HEK293 (cell line): ENCODE measurements around the gene DMAC2.

ENCODE experiments used
- CTCF ChIA-PET: fragments of 350-600 bp; formaldehyde crosslinking; extraction: SDS; loops from one replicate; lab custom pipeline; 2021; ENCODE audit warnings: antibody characterized with exemption; lab: Yijun Ruan, JAX
- POLR2A ChIA-PET: fragments of 300-600 bp; formaldehyde crosslinking; extraction: SDS; loops from one replicate; lab custom pipeline; 2020; ENCODE audit warnings: antibody characterized with exemption, inconsistent platforms; lab: Yijun Ruan, JAX
- H3K27ac ChIP-seq: fragments of 200-500 bp; sonication (Bioruptor generic); 2 replicates; pipeline ENCODE4 v1.5.1; 2014; ENCODE audit warnings: low read depth, low read length, control low read depth, inconsistent platforms; ENCODE audit errors: extremely low read depth
- H3K36me3 ChIP-seq, 2 experiments: fragments of 200-500 bp in 1 of 2; sonication (Bioruptor generic) in 1 of 2; 1 replicate in 1 of 2; 2 replicates in 1 of 2; pipeline ENCODE4 v1.5.1; 2014 to 2017; ENCODE audit warnings: inconsistent platforms in 2 of 2, low read length in 2 of 2; ENCODE audit not compliant: control insufficient read depth in 2 of 2, insufficient read depth in 1 of 2
- H3K4me1 ChIP-seq: fragments of 200-500 bp; sonication (Bioruptor generic); 2 replicates; pipeline ENCODE4 v1.5.1; 2014; ENCODE audit warnings: mild to moderate bottlenecking, low read length, inconsistent platforms; ENCODE audit not compliant: control insufficient read depth, insufficient read depth
- H3K4me3 ChIP-seq: 2 replicates; pipeline ENCODE4 v1.5.1; 2011; ENCODE audit warnings: low read depth, mild to moderate bottlenecking, control low read depth, low read length, moderate library complexity
- H3K9me3 ChIP-seq: fragments of 200-500 bp; sonication (Bioruptor generic); 2 replicates; pipeline ENCODE4 v1.5.1; 2014; ENCODE audit warnings: low read depth, low read length, inconsistent platforms; ENCODE audit not compliant: control insufficient read depth, insufficient read depth
- BCL11A ChIP-seq: fragments of 450-650 bp; formaldehyde crosslinking; IDR thresholded peaks from 2 replicates; pipeline ENCODE4 v1.5.1; 2016; ENCODE audit warnings: low read depth, missing biosample characterization, missing genetic modification characterization
- EGR2 ChIP-seq: fragments of 450-650 bp; formaldehyde crosslinking; IDR thresholded peaks from 2 replicates; pipeline ENCODE4 v1.5.1; 2016; ENCODE audit warnings: low read depth, missing biosample characterization, missing genetic modification characterization
- GLIS1 ChIP-seq: fragments of 450-650 bp; formaldehyde crosslinking; IDR thresholded peaks from 2 replicates; pipeline ENCODE4 v1.5.1; 2016; ENCODE audit warnings: missing biosample characterization, missing genetic modification characterization
- KLF9 ChIP-seq: fragments of 450-650 bp; formaldehyde crosslinking; IDR thresholded peaks from 2 replicates; pipeline ENCODE4 v1.5.1; 2016; ENCODE audit warnings: missing biosample characterization, missing genetic modification characterization, low read depth
- ZBTB48 ChIP-seq: fragments of 450-650 bp; formaldehyde crosslinking; IDR thresholded peaks from 2 replicates; pipeline ENCODE4 v1.5.1; 2016; ENCODE audit warnings: missing biosample characterization, missing genetic modification characterization
- ZBTB8A ChIP-seq: fragments of 450-650 bp; formaldehyde crosslinking; IDR thresholded peaks from 2 replicates; pipeline ENCODE4 v1.5.1; 2016; ENCODE audit warnings: missing biosample characterization, missing genetic modification characterization
- ZFHX2 ChIP-seq: fragments of 450-650 bp; formaldehyde crosslinking; conservative IDR thresholded peaks from 2 replicates; pipeline ENCODE4 v1.5.1; 2016; ENCODE audit warnings: missing biosample characterization, missing genetic modification characterization
- ZFP69B ChIP-seq: fragments of 450-650 bp; formaldehyde crosslinking; IDR thresholded peaks from 2 replicates; pipeline ENCODE4 v1.5.1; 2016; ENCODE audit warnings: missing biosample characterization, missing genetic modification characterization
- ZNF18 ChIP-seq: fragments of 450-650 bp; formaldehyde crosslinking; IDR thresholded peaks from 2 replicates; pipeline ENCODE4 v1.5.1; 2016; ENCODE audit warnings: missing biosample characterization, missing genetic modification characterization
- ZNF223 ChIP-seq: fragments of 450-650 bp; formaldehyde crosslinking; IDR thresholded peaks from 2 replicates; pipeline ENCODE4 v1.5.1; 2016; ENCODE audit warnings: missing biosample characterization, missing genetic modification characterization
- ZNF248 ChIP-seq: fragments of 450-650 bp; formaldehyde crosslinking; IDR thresholded peaks from 2 replicates; pipeline ENCODE4 v1.5.1; 2017; ENCODE audit warnings: missing biosample characterization, missing genetic modification characterization
- ZNF335 ChIP-seq: fragments of 450-650 bp; formaldehyde crosslinking; conservative IDR thresholded peaks from 2 replicates; pipeline ENCODE4 v1.5.1; 2016; ENCODE audit warnings: missing biosample characterization, missing genetic modification characterization
- ZNF350 ChIP-seq: fragments of 450-650 bp; formaldehyde crosslinking; IDR thresholded peaks from 2 replicates; pipeline ENCODE4 v1.5.0; 2017; ENCODE audit warnings: missing biosample characterization, mild to moderate bottlenecking, missing genetic modification characterization
- ZNF354C ChIP-seq: fragments of 450-650 bp; formaldehyde crosslinking; IDR thresholded peaks from 2 replicates; pipeline ENCODE4 v1.5.1; 2016; ENCODE audit warnings: missing biosample characterization, missing genetic modification characterization, low read depth, borderline replicate concordance
- ZNF366 ChIP-seq: fragments of 450-650 bp; formaldehyde crosslinking; conservative IDR thresholded peaks from 2 replicates; pipeline ENCODE4 v1.5.1; 2016; ENCODE audit warnings: missing biosample characterization, missing genetic modification characterization
- ZNF449 ChIP-seq: fragments of 450-650 bp; formaldehyde crosslinking; IDR thresholded peaks from 2 replicates; pipeline ENCODE4 v1.5.1; 2017; ENCODE audit warnings: missing biosample characterization, mild to moderate bottlenecking, missing genetic modification characterization, moderate library complexity
- ZNF529 ChIP-seq: fragments of 450-650 bp; formaldehyde crosslinking; IDR thresholded peaks from 2 replicates; pipeline ENCODE4 v1.5.1; 2017; ENCODE audit warnings: missing genetic modification characterization, missing biosample characterization; ENCODE audit not compliant: insufficient replicate concordance
- ZNF549 ChIP-seq: fragments of 450-650 bp; IDR thresholded peaks from 2 replicates; pipeline ENCODE4 v1.5.1; 2018; ENCODE audit warnings: missing biosample characterization, missing genetic modification characterization, mild to moderate bottlenecking, inconsistent platforms, moderate library complexity
- ZNF621 ChIP-seq: fragments of 450-650 bp; formaldehyde crosslinking; IDR thresholded peaks from 2 replicates; pipeline ENCODE4 v1.5.1; 2017; ENCODE audit warnings: missing biosample characterization, missing genetic modification characterization
- ZNF658 ChIP-seq: fragments of 450-650 bp; formaldehyde crosslinking; IDR thresholded peaks from 2 replicates; pipeline ENCODE4; 2016; ENCODE audit warnings: missing biosample characterization, missing genetic modification characterization
- ZNF692 ChIP-seq: fragments of 450-650 bp; formaldehyde crosslinking; IDR thresholded peaks from 2 replicates; pipeline ENCODE4 v1.5.1; 2016; ENCODE audit warnings: missing biosample characterization, missing genetic modification characterization
- ZNF701 ChIP-seq: fragments of 450-650 bp; formaldehyde crosslinking; IDR thresholded peaks from 2 replicates; pipeline ENCODE4 v1.5.1; 2016; ENCODE audit warnings: missing biosample characterization, missing genetic modification characterization
- ZNF776 ChIP-seq: fragments of 450-650 bp; formaldehyde crosslinking; IDR thresholded peaks from 2 replicates; pipeline ENCODE4 v1.5.0; 2017; ENCODE audit warnings: missing biosample characterization, missing genetic modification characterization, borderline replicate concordance
- ZNF785 ChIP-seq: fragments of 450-650 bp; formaldehyde crosslinking; IDR thresholded peaks from 2 replicates; pipeline ENCODE4 v1.5.1; 2016; ENCODE audit warnings: missing biosample characterization, missing genetic modification characterization
- ZNF791 ChIP-seq: fragments of 450-650 bp; formaldehyde crosslinking; IDR thresholded peaks from 2 replicates; pipeline ENCODE4 v1.5.1; 2016; ENCODE audit warnings: missing biosample characterization, missing genetic modification characterization
- ZNF792 ChIP-seq: fragments of 450-650 bp; formaldehyde crosslinking; IDR thresholded peaks from 2 replicates; pipeline ENCODE4 v1.5.1; 2016; ENCODE audit warnings: missing biosample characterization, missing genetic modification characterization
- TF ChIP-seq, protein P1 (sequence below): fragments of 450-650 bp; IDR thresholded peaks from 2 replicates; pipeline ENCODE4 v1.5.1; 2018; ENCODE audit warnings: missing biosample characterization, missing genetic modification characterization
- TF ChIP-seq, protein P2 (sequence below): fragments of 450-650 bp; formaldehyde crosslinking; IDR thresholded peaks from 2 replicates; pipeline ENCODE4 v1.5.1; 2016; ENCODE audit warnings: missing biosample characterization, missing genetic modification characterization

The DMAC2 gene

GRCh38 chr19:41427647-41428480 lies 11.8 kb downstream of the DMAC2 start:
- Histone ChIP-seq H3K4me3 (no peak overlapping the region), H3K4me1 (peaks cover 13% of the 10 kb centered on the region), H3K36me3 (peaks cover 17 to 46% of the 10 kb centered on the region in 2 experiments; a peak in 2 of 3 replicates), H3K9me3 (no peaks in the 10 kb centered on the region), H3K27ac (peak overlapping the region; percentile 41; the same call in 1 of the 2 replicates)
- POLR2A ChIA-PET, result interaction anchor here (0.9 to 2.1 kb wide), 7 partner anchors 10 to 64 kb away, joined by 3 to 25 read pairs (median 7); partner anchors contain the start of genes B9D2 and DMAC2
- CTCF ChIA-PET, result interaction anchor here (0.7 to 4.2 kb wide), 4 partner anchors 12 to 879 kb away, joined by 3 to 21 read pairs (median 7); partner anchors contain the start of gene DMAC2
- TF ChIP-seq ZNF223 (tag by site-specific recombination) (no peak), ZFP69B (tag by site-specific recombination) (peak; percentile 77), ZFHX2 (tag by site-specific recombination) (peak; percentile 71), ZNF248 (tag by site-specific recombination) (no peak), ZNF449 (no peak), ZNF354C (tag by site-specific recombination) (no peak), ZBTB8A (peak; percentile 21; the same call in 1 of the 2 replicates), KLF9 (tag by site-specific recombination) (0 out of 2 replicates have a peak, but pooled peaks have one; percentile 2), ZNF621 (no peak), ZNF701 (tag by site-specific recombination) (no peak), ZNF792 (no peak), ZNF692 (peak; percentile 65), BCL11A (tag by site-specific recombination) (no peak), ZNF776 (no peak), ZNF549 (tag by site-specific recombination) (no peak), ZNF785 (tag by site-specific recombination) (peak; percentile 66; the same call in 1 of the 2 replicates), EGR2 (peak; percentile 82), ZNF18 (tag by site-specific recombination) (no peak), ZNF658 (tag by site-specific recombination) (no peak), ZNF366 (tag by site-specific recombination) (peak; percentile 39; the same call in 1 of the 2 replicates), GLIS1 (tag by site-specific recombination) (peak; percentile 92), ZNF791 (tag by site-specific recombination) (0 out of 2 replicates have a peak, but pooled peaks have one; percentile 27), ZNF350 (tag by site-specific recombination) (no peak), ZBTB48 (peak; percentile 75), ZNF335 (no peak), ZNF529 (tag by site-specific recombination) (no peak)
- TF ChIP-seq, protein P1, sequence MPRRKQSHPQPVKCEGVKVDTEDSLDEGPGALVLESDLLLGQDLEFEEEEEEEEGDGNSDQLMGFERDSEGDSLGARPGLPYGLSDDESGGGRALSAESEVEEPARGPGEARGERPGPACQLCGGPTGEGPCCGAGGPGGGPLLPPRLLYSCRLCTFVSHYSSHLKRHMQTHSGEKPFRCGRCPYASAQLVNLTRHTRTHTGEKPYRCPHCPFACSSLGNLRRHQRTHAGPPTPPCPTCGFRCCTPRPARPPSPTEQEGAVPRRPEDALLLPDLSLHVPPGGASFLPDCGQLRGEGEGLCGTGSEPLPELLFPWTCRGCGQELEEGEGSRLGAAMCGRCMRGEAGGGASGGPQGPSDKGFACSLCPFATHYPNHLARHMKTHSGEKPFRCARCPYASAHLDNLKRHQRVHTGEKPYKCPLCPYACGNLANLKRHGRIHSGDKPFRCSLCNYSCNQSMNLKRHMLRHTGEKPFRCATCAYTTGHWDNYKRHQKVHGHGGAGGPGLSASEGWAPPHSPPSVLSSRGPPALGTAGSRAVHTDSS (tag by site-specific recombination), result no peak
- TF ChIP-seq, protein P2, sequence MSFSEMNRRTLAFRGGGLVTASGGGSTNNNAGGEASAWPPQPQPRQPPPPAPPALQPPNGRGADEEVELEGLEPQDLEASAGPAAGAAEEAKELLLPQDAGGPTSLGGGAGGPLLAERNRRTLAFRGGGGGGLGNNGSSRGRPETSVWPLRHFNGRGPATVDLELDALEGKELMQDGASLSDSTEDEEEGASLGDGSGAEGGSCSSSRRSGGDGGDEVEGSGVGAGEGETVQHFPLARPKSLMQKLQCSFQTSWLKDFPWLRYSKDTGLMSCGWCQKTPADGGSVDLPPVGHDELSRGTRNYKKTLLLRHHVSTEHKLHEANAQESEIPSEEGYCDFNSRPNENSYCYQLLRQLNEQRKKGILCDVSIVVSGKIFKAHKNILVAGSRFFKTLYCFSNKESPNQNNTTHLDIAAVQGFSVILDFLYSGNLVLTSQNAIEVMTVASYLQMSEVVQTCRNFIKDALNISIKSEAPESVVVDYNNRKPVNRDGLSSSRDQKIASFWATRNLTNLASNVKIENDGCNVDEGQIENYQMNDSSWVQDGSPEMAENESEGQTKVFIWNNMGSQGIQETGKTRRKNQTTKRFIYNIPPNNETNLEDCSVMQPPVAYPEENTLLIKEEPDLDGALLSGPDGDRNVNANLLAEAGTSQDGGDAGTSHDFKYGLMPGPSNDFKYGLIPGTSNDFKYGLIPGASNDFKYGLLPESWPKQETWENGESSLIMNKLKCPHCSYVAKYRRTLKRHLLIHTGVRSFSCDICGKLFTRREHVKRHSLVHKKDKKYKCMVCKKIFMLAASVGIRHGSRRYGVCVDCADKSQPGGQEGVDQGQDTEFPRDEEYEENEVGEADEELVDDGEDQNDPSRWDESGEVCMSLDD (tag by site-specific recombination), result no peak
